GM18909 (cell line): ENCODE results near the gene ERGIC1.
A peak's percentile ranks its signal among the peaks of the same experiment; 100 is the strongest.

Experiments used
- ATAC-seq: cut with Tn5 transposase; IDR thresholded peaks from one replicate; pipeline ENCODE4 v1.9.1; 2021; ENCODE audit warnings: mild to moderate bottlenecking; ENCODE audit not compliant: unreplicated experiment, poor library complexity

ERGIC1 gene

DNA sequence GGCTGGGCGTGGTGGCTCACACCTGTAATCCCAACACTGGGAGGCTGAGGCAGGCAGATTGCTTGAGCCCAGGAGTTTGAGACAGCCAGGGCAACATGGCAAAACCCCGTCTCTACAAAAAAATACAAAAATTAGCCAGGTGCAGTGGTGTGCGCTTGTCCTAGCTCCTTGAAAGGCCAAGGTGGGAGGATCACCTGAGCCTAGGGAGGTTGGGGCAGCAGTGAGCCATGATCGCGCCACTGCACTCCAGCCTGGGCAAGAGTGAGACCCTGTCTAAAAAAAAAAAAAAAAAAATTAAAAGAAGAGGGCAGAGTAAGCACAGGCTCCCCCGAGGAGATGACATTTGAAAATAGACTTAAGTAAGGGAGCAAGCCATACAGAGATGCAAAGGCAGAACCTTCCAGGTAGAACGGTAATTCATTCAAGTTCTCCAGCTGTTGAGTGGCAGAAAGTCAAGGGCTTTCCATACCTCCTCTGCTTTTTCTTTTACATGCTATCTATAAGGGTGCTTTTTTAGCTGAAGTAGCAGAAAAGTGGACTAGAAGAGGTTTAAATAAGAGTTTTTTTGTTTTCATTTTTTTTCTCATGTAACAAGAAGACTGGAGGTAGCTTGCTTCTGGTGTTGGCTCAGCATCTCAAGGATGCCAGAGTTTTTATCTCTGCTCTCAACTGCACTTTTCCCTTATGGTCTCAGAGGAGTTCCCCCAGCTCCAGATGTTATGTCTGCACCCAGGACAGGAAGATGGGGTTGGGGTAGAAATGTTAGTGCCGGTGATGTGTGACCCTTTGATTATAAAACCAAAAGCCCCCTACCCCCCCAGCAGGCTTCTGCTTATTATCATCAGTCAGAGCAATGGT is 40.8 kb downstream of the ERGIC1 start:
- no peak for ATAC-seq

DNA sequence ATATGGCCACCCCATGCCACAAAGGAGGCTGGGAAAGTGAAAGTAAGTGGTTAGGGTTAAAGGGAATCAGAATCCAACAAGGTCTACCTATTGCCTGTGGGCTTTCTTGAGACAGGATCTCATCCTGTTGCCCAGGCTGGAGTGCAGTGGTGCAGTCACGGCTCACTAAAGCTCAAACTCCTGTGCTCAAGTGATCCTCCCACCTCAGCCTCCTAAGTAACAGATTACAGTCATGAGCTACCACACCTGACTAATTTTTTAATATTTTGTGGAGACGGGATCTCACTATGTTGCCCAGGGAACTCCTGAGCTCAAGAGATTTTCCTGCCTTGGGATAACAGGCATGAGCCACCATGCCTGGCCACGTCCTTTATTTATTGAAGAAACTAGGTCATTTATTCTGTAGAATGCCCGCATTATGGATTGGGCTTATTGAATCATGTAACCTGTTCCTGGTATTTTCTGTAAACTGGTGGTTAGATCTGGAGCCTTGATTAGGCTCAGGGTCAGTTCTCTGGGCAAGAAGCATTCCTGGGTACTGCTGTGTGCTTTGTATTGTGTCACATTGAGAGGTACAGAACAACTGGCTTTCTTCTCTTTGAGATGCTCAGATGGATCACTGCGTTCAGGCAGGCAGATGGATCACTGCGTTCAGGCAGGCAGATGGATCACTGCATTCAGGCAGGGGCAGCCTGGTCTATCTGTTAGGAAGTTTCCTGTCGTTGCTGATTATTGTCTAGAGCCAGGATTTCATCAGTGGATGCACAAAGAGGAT is 41.6 kb downstream of the ERGIC1 start:
- no peak for ATAC-seq

DNA sequence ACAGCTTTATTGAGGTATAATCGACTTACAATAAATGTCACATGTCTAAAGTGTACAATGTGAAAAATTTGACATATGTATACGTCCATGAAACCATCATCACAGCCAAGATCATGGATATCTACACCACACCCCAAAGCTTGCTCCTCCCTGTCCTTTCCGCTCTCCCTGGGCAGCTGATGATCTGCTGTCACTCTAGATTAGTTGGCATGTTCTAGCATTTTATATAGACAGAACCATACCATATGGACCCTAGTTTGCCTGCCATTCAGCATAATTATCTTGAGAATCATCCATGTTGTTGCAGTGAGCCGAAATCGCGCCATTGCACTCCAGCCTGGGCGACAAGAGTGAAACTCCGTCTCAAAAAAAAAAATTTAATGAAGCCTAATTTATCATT is 42.5 kb downstream of the ERGIC1 start:
- ATAC-seq = no peak

DNA sequence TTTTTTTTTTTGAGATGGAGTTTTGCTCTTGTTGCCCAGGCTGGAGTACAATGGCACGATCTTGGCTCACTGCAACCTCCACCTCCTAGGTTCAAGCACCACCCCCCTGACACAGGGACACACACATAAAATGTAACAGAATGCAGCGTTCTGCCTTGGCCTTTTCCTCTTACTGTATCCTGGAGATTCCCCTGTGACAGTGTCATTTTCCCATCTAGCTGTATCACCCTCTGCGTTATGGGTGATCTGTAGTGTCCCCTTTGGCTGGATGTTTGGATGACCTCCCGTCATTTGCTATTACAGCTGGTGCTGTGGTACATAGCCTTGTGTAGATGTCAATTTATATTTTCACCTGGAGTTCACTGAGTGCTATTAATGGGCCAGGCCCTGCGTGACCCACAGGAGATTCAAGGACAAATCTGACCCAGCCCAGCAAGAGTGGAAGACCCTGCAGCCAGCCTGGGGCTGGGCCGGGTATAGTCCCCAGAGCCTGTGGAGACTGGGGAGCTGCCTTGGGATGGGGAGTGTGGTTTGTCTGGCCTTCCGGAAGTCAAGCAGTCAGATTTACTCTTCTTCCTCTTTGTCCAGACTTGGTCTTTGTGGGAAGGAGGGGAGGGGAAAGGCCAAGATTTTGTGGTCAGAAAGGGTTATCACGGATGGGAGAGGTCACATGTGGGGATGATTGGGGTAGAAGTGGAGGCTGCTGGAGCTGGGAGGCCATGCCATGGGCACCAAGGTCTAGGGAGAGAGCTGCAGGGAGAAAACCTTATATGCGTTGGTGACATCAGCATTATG is 43.6 kb downstream of the ERGIC1 start:
- ATAC-seq = no peak

DNA sequence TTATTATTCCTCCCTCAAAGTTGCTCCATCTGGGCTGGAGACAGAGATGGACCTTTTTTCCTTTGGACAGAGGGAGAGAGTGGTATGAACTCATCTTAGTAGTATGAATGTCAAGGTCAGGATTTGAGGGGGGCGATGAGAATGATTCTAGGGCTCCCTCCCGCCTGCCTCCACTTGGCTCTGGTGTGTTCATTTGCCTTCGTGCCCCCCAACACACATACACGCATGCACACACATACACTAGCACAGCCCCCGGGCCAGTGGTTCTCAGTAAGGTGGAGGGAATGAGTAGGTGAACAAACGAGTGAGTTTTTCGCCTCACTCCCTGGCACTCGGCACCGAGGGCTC is 44.5 kb downstream of the ERGIC1 start:
- no peak for ATAC-seq

DNA sequence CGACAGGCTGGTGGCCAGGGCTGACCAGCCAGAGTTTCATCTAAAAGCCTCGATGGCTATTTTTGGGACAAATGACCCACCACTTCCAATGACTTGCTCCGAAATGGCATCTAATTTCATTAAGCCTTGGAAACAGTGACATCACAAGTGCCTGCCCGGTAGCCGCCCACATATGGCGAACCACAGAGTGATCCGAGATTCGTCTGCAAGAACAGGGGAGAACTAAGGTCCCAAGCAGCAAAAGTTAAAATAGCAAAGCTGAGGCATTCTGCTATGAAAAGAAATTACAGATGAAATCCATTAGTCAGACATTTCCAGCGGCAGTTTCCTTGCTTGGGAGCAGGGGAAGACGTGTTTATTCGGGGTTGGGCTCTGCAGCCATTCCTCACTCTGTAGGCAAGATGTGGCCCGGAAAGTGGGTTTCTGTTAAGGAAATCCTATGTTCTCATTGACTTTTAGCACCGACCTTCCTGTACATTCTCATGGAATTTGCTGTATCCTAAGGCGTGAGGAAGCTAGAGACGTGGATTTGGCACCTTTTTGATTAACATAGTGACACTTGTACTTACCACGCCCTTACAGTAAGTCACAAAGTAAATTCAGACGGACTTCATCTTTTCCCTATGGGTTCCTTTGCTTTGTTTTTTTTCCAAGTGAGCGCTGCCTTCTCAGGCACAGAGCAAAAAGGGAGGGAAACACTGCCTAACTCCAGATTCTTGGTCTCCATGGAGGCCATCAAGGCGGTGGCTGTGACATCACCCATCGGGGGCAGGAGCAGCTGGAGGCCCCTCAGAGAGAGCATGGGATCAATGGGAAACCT is 45.1 kb downstream of the ERGIC1 start:
- no peak for ATAC-seq

DNA sequence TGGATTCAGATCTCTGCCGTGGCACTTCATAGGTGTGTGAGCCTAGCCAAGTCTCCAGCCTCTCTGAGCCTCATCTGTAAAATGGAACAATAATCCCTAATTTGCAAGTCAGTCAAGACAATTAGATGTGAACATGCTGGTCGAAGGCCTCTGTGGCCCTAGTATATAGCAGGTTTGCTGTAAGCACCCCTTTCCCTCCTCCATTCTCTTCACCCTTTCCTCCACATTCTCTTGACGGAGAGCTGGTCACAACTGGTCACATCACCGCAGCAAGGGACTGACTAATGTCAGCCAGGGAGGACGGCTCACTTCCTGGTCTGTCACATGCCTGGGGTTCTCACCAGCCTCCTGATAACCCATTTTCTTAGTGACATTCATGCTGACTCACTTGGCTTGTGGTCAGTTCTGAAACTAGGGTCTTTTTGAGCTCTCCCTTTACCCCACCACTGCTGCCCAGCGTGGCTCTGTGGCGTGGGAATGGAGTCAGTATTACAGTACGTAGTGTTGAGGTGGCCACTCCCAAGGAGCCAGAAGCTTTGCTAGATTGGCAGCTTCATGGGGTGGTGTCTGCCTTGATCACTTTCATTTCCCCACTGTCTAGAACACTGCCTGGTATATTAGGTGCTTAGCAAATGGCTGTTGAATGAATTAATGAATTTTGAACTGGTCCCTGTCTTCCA is 47.8 kb downstream of the ERGIC1 start:
- ATAC-seq = peak; percentile 84

DNA sequence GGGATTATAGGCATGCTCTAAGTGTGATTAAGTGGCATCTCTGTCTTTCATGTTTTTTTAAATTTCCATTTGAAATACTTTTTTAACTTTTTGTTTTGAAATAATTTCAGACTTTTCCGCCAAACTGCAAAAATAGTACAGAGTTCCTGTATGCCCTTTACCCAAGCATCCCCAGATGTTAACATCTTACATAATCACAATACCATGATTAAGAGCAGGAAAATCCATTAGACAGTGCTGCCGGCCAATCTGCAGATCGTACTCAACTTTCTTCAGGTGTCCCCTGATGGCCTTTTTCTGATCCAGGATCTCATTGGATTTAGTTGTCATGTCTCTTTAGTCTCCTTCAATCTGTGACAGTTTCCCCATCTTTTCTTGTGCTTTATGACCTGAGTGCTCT is 49.0 kb downstream of the ERGIC1 start:
- ATAC-seq = no peak

DNA sequence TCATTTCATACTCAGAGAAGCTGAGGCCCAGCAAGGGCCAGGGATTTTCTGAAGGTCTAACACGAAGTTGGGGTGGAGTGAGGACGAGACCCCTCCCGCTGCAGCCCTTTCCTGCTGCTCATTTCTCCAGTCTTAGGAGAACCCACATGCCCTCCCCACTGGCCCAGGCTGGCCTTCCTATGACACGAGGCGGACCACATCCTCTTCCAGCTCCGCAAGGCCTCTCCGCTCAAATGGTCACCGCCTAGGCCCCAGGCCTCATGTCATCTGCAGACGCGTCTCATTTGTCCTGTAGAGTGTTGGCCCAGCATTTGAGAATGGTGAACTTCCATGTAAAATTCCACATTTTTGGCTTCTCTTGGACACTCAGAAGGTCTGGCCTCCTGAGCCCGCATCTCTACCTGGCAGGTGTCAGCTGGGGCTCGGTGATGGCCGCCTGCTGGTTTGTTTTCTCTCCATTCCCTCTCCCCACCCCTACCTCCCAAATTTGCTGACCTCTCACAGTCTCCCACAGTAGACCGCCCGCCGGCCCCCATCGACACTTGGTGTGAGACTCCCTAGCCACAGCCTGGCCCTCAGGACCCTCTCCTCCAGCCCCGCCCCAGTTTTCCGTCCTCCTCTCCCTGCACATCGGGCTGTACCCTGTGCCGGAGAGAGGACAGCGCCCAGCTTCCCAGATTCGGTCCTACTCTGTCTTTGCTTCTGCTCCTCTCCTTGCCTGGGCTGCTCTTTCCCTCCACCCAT is 51.7 kb downstream of the ERGIC1 start:
- ATAC-seq = no peak

DNA sequence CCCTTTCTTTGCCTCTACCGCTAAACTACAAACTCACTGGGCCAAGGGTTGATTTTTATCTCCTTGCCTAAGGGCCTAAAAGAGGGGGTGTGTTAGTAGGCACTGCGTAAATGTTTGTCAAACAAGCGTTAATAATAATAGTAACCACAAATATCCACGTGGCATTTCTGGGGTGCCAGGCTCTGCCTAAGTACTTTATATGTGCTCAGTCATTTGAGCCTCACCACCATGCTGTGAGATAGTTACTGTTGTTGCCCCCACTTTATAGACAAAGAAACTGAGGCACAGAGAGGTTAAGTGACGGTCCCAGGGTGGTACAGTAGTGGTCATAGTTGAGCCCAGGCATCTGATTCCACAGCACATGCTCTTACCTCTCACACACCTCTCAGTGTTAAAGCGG is 52.4 kb downstream of the ERGIC1 start:
- ATAC-seq = no peak

DNA sequence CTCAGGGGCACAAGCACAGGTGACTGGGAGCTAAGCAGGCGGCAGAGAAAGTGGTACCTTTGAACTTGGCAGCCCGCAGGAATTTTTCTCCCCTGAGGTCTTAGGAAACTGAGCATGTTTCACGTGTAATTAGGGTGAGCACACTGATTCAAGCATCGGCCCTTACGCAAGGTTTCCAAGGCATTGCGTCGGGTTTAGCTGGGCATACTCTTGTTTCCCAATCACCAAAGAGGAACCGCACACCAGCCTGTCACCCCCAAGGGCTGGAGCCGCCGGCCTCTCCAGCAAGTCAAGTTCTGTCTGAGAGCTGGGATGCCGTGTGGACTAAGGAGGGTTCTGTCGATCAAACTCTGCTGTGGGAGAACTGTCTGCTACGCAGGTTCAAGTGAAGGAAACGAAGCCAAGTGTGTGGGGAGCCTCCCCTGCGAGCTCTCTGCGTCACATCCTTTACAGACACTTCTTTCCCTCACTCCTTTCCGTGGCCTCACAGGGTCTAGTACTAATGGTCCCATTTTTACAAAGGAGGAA is 53.0 kb downstream of the ERGIC1 start:
- no peak for ATAC-seq

DNA sequence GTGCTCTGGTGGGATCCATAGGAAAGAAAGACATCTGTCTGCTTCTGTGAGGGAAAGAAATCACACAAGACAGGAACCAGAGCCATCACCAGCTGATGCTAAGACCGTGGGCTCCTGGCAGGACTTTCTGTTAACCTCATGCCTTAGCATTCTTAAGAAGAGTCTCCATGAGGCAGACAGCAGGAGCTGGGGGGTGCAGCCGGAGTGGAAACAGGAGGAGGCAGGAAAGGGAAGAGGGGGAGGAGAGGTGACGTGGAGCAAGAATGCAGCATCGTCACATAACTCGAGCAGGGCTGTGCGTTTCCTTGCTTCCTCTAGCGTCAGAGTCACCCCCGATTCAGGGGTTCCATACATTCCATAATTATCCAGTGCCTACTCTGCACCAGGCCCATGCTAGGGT is 53.6 kb downstream of the ERGIC1 start:
- no peak for ATAC-seq

DNA sequence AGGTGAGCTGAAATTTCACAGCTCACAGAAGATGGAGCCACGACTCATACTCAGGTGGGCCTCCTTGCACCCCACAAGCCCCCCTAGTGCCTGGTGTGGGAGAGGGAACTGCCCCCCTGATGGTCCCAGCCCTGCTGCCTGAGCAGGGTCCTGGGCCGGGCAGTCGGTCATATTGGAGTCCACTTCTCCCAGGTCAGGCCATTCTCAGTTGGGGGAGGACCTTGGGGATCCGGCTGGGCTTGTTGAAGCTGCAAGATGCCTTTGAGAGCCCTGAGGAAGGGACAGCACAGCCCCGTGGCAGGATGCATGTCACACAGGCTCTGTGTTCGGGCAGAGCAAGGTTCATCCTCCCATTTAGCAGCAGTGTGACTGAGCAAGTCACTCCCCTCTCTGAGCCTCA is 56.6 kb downstream of the ERGIC1 start:
- no peak for ATAC-seq

DNA sequence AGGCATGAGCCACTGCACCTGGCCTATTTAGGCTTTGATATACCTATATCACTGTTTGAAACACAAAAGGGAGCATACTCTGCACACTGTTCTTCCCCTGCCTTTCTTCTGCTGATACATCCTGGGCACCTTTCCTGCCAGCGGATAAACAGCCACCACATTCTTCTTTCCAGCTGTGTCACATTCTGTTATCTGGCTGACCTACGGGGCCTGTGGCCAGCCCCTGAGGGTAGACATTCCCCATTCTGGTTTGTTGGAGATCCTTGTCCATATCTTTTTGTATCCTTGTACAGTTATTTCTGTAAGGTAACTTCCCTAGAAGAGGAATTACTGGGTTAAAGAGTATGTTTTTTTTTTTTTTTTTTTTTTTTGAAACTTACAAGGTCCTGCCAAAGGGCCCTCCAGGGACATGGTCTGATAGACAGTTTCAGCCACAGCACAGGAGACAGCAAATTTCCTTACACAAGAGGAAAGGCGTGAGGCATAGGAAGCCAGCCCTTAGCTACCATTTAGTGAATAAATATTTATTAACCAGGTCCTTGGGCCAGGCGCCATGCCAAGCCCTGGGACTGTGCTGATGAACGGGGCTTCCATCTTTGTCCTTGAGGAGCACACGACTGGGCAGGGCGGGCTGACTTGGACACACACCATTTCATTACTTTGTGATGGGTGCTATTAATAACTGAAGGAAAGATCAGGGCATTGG is 57.8 kb downstream of the ERGIC1 start:
- no peak for ATAC-seq

DNA sequence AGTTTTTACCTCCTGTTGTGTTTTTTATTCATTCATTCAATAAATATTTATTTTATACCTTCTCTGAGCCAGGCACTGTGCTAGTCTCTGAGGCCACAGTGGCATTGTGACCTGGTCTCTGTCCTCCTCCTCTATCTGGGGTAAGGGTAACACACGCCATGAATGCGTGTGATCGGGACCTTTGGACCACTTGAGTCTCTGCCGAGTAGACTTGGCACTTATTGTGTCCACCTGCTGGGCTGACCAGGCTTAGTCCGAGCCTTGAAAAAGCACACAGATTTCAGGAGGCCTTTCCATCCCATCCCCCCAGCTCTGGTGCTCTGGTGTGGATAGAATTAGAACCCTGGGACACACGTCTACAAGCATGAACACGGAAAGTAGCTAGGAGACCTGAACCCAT is 58.7 kb downstream of the ERGIC1 start:
- no peak for ATAC-seq

DNA sequence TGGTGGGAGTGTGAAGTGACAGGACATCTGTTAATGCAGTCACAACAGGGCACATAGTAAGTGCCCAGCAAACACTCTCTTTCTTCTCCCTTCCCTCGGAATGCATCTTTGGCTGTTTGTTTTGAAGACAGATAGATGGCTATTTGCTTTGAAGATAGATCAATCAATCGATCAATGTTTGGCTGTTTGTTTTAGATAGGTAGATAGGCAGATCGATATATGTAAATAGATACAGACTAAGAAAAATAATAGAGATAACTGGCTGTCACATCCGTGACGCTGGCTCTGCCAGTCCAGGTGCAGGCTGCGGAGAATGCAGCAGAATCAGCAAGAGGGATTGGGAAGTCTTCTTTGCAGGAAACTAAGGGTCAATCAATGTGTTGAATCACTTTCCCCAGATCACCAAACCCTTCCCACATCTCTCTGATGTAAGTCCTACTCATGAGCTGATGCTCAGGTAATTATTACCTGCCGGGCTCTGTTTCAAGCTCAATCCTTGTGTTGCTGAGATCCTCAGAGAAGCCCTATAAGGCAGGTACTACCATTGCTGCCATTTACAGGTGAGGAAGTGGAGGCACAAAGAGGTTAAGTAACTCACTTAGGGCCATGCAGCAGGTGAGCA is 60.8 kb downstream of the ERGIC1 start:
- ATAC-seq = no peak

DNA sequence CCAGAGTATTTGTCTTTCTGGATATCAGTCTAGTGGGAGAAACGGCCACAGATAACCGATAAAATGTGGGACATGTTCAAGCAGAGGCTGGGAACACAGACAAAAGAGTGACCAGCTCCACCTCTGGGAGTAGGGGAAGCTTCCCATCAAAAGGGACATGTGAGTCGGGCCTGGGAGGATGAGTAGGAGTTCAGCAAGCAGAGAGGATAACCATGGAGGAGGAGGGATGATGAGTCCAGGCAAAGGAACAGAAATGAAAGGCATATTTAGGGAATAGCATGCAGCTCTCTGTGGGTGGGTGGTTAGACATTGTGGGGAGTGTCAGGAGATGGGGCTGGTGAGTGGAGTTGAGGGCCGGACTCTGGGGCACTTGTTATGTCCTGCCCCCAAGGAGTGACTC is 61.5 kb downstream of the ERGIC1 start:
- no peak for ATAC-seq

DNA sequence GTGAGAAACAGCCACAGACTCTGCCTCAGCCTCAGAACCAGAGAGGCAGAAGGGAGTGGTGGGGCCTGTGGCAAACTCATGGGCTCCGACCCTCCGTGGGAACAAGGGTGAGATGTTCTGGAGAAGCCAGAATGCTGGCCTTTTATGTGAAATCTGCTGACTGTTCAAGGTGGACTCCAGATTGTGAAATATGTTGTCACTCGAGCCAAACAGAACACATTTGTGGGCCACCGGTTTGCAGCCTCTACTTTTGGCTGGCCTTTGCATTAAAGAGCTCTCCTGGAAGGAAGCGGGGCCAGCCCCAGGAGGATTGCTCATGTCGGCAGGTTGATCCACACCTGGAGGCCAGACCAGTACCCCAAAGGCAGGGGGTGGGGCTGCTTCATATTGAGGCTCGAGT is 62.4 kb downstream of the ERGIC1 start:
- ATAC-seq = no peak
